PC-9 (cell line): ENCODE results near the gene NDRG2. TPM values are rescaled to one million over a fixed set of nuclear protein-coding genes. Genes with fewer than 3 reads are reported as not detected.

Experiments used
- BruUV-seq: library from RNA; stranded (reverse); fragments of 400-500 nt; replicated peaks from 2 replicates; lab custom pipeline; 2021; lab: Mats Ljungman, UMichigan
- CTCF ChIA-PET: fragments of 300-600 bp; sonication (Branson Sonifier 250); formaldehyde crosslinking; loops from one replicate; lab custom pipeline; 2022; ENCODE audit warnings: antibody characterized with exemption; lab: Charles Lee
- POLR2A ChIA-PET: fragments of 300-600 bp; sonication (Branson Sonifier 250); formaldehyde crosslinking; loops from one replicate; lab custom pipeline; 2022; ENCODE audit warnings: antibody characterized with exemption; ENCODE audit not compliant: unreplicated experiment; lab: Charles Lee
- DNase-seq, 2 experiments: peaks; one replicate each; pipeline versions ENCODE4 v3.0.0 to v3.0.0-alpha.2; 2015 to 2022; ENCODE audit warnings: mixed read lengths in 1 of 2
- H2AFZ ChIP-seq: fragments of 200-600 bp; sonication (generic); 2 replicates; pipeline ENCODE4 v1.8.1; 2017; ENCODE audit warnings: antibody characterized with exemption
- H3F3A ChIP-seq: fragments of 200-600 bp; sonication (generic); 2 replicates; pipeline ENCODE4 v1.8.1; 2017; ENCODE audit warnings: antibody characterized with exemption, mild to moderate bottlenecking, low read depth; ENCODE audit not compliant: insufficient read depth
- H3K27ac ChIP-seq: fragments of 200-600 bp; sonication (generic); 2 replicates; pipeline ENCODE4 v1.6.1; 2016; ENCODE audit warnings: mixed run types
- H3K27me3 ChIP-seq: fragments of 200-600 bp; sonication (generic); 2 replicates; pipeline ENCODE4 v1.6.1; 2016; ENCODE audit warnings: low read depth, mixed run types; ENCODE audit not compliant: insufficient read depth
- H3K36me3 ChIP-seq: fragments of 200-600 bp; sonication (generic); 2 replicates; pipeline ENCODE4 v1.6.1; 2016; ENCODE audit warnings: low read depth, mixed run types
- H3K4me1 ChIP-seq: fragments of 200-600 bp; sonication (generic); replicated peaks from 2 replicates; pipeline ENCODE4 v1.6.1; 2016; ENCODE audit warnings: mixed run types; ENCODE audit not compliant: insufficient read depth
- H3K4me2 ChIP-seq: fragments of 200-600 bp; sonication (generic); 2 replicates; pipeline ENCODE4 v1.6.1; 2017; ENCODE audit warnings: mixed run types
- H3K4me3 ChIP-seq: fragments of 200-600 bp; sonication (generic); 2 replicates; pipeline ENCODE4 v1.6.1; 2016; ENCODE audit warnings: mixed run types
- H3K79me2 ChIP-seq: fragments of 200-600 bp; sonication (generic); 2 replicates; pipeline ENCODE4 v1.6.1; 2017; ENCODE audit warnings: low read depth, mixed run types
- H3K9me2 ChIP-seq: fragments of 200-600 bp; sonication (generic); 2 replicates; pipeline ENCODE4 v1.8.1; 2017; ENCODE audit warnings: mild to moderate bottlenecking; ENCODE audit not compliant: insufficient read depth
- H3K9me3 ChIP-seq: fragments of 200-600 bp; sonication (generic); 2 replicates; pipeline ENCODE4 v1.8.1; 2016; ENCODE audit warnings: low read depth; ENCODE audit not compliant: insufficient read depth
- H4K20me1 ChIP-seq: fragments of 200-600 bp; sonication (generic); 2 replicates; pipeline ENCODE4 v1.8.1; 2017; ENCODE audit not compliant: insufficient read depth
- CTCF ChIP-seq: fragments of 200-600 bp; sonication (generic); conservative IDR thresholded peaks from 2 replicates; pipeline ENCODE4 v1.6.1; 2017; ENCODE audit warnings: mixed run types, antibody characterized with exemption, mild to moderate bottlenecking, moderate library complexity
- EZH2 ChIP-seq: fragments of 200-600 bp; sonication (generic); IDR thresholded peaks from 2 replicates; pipeline ENCODE4 v1.8.0; 2017; ENCODE audit warnings: antibody characterized with exemption, low read depth
- intact Hi-C: fragments of 100-400 bp; cut with micrococcal nuclease; formaldehyde crosslinking; loops from one replicate; pipeline ENCODE4 v1.10.0; 2022; ENCODE audit not compliant: unreplicated experiment
- total RNA-seq: library from RNA; stranded (reverse); gene quantifications from 2 replicates; pipeline ENCODE4 v1.2.3, GENCODE V29; 2021

Gene NDRG2
- total RNA-seq, 1 experiment from 2014 or later, result 12.2 TPM

GRCh38 chr14:21025371-21026273 is 761 bp upstream of the NDRG2 start:
- H3K79me2 ChIP-seq, result no peaks in the 10 kb centered on the region

GRCh38 chr14:21023817-21024584 is 860 bp downstream of the NDRG2 start:
- H3K79me2 ChIP-seq, result no peaks in the 10 kb centered on the region
- DNase-seq, result no peak
- TF ChIP-seq CTCF, result no peak
- TF ChIP-seq EZH2, result no peak
- BruUV-seq, result no TSS peak
- no peaks in the 10 kb centered on the region for H3K36me3 ChIP-seq
- H3K27me3 ChIP-seq, result no peaks in the 10 kb centered on the region
- no peaks in the 10 kb centered on the region for H3K9me3 ChIP-seq
- H4K20me1 ChIP-seq, result no peaks in the 10 kb centered on the region
- intact Hi-C loops, result no loop called here
- H3K27ac ChIP-seq, result no peak overlapping the region
- ChIA-PET CTCF (interaction anchor here (0.5 kb wide), 1 partner anchor 59 kb away, joined by 3 read pairs; no protein-coding TSS in a partner anchor), POLR2A (no interaction called here)
- H3K4me3 ChIP-seq, result peak overlapping the region; percentile 59; the same call in 1 of the 2 replicates
- H3K4me2 ChIP-seq, result peak overlapping the region; percentile 74
- H2AFZ ChIP-seq, result peak overlapping the region; percentile 79
- H3F3A ChIP-seq, result no peaks in the 10 kb centered on the region
- H3K9me2 ChIP-seq, result no peaks in the 10 kb centered on the region
- 0 out of 2 replicates have a peak, but pooled peaks cover 6% of the 10 kb centered on the region for H3K4me1 ChIP-seq

More at GRCh38 chr14:21025371-21026273, 761 bp upstream of the NDRG2 start:
- no peak for DNase-seq
- Histone ChIP-seq H3K27me3 (no peaks in the 10 kb centered on the region), H3K4me1 (0 out of 2 replicates have a peak, but pooled peaks cover 6% of the 10 kb centered on the region), H3K4me3 (peak overlapping the region; percentile 59; the same call in 1 of the 2 replicates), H2AFZ (peak overlapping the region; percentile 69; the same call in 1 of the 2 replicates), H4K20me1 (no peaks in the 10 kb centered on the region), H3F3A (no peaks in the 10 kb centered on the region), H3K36me3 (no peaks in the 10 kb centered on the region), H3K9me2 (no peaks in the 10 kb centered on the region), H3K9me3 (no peaks in the 10 kb centered on the region), H3K4me2 (peak overlapping the region; percentile 74), H3K27ac (no peak overlapping the region)
- TF ChIP-seq EZH2, result no peak
- CTCF ChIA-PET, result no interaction called here
- POLR2A ChIA-PET, result interaction anchor here (0.6 kb wide), 1 partner anchor 79 kb away, joined by 5 read pairs; no protein-coding TSS in a partner anchor
- BruUV-seq, result no TSS peak
- intact Hi-C loops, result no loop called here

- no peak for TF ChIP-seq EZH2
- no peak for TF ChIP-seq CTCF
- Histone ChIP-seq H3K36me3 (no peaks in the 10 kb centered on the region), H3K27ac (no peak overlapping the region), H3K9me2 (no peaks in the 10 kb centered on the region), H3K4me1 (0 out of 2 replicates have a peak, but pooled peaks cover 6% of the 10 kb centered on the region), H3K4me3 (no peak overlapping the region), H4K20me1 (no peaks in the 10 kb centered on the region), H2AFZ (no peak overlapping the region), H3F3A (no peaks in the 10 kb centered on the region), H3K4me2 (no peak overlapping the region), H3K9me3 (no peaks in the 10 kb centered on the region), H3K79me2 (no peaks in the 10 kb centered on the region), H3K27me3 (no peaks in the 10 kb centered on the region)
- DNase-seq, result no peak
- BruUV-seq, result no TSS peak
- intact Hi-C loops, result no loop called here
- CTCF ChIA-PET, result no interaction called here
- POLR2A ChIA-PET, result no interaction called here
Observed at GRCh38 chr14:21023174-21023573, 1.7 kb downstream of the NDRG2 start.
